Nephron (organoid): ENCODE results near the gene SULT1B1.
"Not testable (repeated sequence)": the region's sequence is repeated elsewhere in the genome, so short reads cannot be mapped to it uniquely, and the experiment has no call there.

Source experiments
- H3K27ac Mint-ChIP-seq, 3 experiments: 2 replicates each; pipeline ENCODE4 v1.8.0; 2020; ENCODE audit warnings: mixed read lengths in 3 of 3, mild to moderate bottlenecking in 2 of 3, moderate library complexity in 1 of 3
- H3K27me3 Mint-ChIP-seq: 2 replicates; pipeline ENCODE4 v1.8.0; 2021; ENCODE audit warnings: low read depth, mild to moderate bottlenecking, moderate library complexity, mixed read lengths
- H3K36me3 Mint-ChIP-seq: 2 replicates; pipeline ENCODE4 v1.8.0; 2020; ENCODE audit warnings: low read depth, mixed read lengths
- H3K4me1 Mint-ChIP-seq: 2 replicates; pipeline ENCODE4 v1.8.0; 2020; ENCODE audit warnings: mixed read lengths
- H3K4me3 Mint-ChIP-seq, 3 experiments: 2 replicates each; pipeline ENCODE4 v1.8.0; 2020; ENCODE audit warnings: mild to moderate bottlenecking in 3 of 3, mixed read lengths in 3 of 3, moderate library complexity in 2 of 3
- H3K9me3 Mint-ChIP-seq: 2 replicates; pipeline ENCODE4 v1.8.0; 2020; ENCODE audit warnings: mixed read lengths
- TF ChIP-seq, protein P1 (sequence below), 3 experiments: fragments of 200-600 bp; sonication (generic); IDR thresholded peaks; one replicate each; pipeline ENCODE4 v1.5.0; 2021; ENCODE audit warnings: antibody characterized with exemption in 3 of 3; ENCODE audit not compliant: unreplicated experiment in 3 of 3

The SULT1B1 gene

DNA sequence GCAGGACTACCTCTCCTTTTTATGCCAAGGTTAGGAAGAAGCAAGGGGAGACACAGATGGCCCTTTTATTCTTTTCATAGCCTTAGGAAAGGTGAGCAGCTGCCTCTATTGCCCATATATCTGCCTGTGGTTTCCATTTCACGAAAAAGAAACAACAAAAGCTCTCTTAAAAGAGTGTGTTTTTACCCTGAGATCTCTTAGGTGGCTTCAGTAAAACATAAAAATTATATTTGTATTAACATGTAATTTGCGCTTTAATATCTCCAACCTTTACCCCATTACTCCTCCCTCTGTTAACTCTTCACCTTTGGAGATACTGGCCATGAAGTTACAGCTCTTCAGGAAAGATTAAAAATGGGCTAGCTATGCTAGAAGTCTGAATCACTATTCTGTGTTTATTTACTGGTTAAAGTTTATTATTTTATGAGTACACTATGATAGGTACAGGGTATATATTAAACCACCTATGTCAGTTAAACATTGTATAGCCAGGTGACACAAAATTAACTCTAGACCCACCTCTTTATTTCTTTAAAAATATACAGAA lies 15.0 kb upstream of the SULT1B1 start:
- H3K9me3 Mint-ChIP-seq, result no peaks in the 10 kb centered on the region
- no peaks in the 10 kb centered on the region for H3K4me1 Mint-ChIP-seq
- H3K27ac Mint-ChIP-seq, result peak overlapping the region in 1 of 3 experiments; percentile 63
- H3K36me3 Mint-ChIP-seq, result no peaks in the 10 kb centered on the region
- no peaks in the 10 kb centered on the region for H3K27me3 Mint-ChIP-seq
- TF ChIP-seq, protein P1, sequence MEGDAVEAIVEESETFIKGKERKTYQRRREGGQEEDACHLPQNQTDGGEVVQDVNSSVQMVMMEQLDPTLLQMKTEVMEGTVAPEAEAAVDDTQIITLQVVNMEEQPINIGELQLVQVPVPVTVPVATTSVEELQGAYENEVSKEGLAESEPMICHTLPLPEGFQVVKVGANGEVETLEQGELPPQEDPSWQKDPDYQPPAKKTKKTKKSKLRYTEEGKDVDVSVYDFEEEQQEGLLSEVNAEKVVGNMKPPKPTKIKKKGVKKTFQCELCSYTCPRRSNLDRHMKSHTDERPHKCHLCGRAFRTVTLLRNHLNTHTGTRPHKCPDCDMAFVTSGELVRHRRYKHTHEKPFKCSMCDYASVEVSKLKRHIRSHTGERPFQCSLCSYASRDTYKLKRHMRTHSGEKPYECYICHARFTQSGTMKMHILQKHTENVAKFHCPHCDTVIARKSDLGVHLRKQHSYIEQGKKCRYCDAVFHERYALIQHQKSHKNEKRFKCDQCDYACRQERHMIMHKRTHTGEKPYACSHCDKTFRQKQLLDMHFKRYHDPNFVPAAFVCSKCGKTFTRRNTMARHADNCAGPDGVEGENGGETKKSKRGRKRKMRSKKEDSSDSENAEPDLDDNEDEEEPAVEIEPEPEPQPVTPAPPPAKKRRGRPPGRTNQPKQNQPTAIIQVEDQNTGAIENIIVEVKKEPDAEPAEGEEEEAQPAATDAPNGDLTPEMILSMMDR (IDR thresholded peaks at IDR 0.05; ENCODE audit: unreplicated experiment in 3 of 3), result no peak
- H3K4me3 Mint-ChIP-seq, result no peak overlapping the region

DNA sequence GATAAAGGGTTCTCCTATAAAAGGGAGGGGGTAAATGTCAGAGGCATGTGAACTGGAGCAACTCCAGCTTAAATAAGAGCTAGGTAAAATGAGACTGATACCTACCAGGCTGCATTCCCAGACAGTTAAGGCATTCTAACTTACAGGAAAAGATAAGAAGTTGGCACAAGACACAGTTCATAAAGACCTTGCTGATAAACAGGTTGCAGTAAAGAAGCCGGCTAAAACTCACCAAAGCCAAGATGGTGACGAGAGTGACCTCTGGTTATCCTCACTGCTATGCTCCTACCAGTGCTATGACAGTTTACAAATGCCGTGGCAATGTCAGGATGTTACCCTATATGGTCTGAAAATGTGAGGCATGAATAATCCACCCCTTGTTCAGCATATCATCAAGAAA lies 13.1 kb upstream of the SULT1B1 start:
- Mint-ChIP-seq H3K4me1 (no peaks in the 10 kb centered on the region), H3K36me3 (no peaks in the 10 kb centered on the region), H3K4me3 (no peak overlapping the region), H3K27ac (no peak overlapping the region), H3K9me3 (no peaks in the 10 kb centered on the region), H3K27me3 (no peaks in the 10 kb centered on the region)
- TF ChIP-seq, protein P1 (IDR thresholded peaks at IDR 0.05; ENCODE audit: unreplicated experiment in 3 of 3), result no peak

DNA sequence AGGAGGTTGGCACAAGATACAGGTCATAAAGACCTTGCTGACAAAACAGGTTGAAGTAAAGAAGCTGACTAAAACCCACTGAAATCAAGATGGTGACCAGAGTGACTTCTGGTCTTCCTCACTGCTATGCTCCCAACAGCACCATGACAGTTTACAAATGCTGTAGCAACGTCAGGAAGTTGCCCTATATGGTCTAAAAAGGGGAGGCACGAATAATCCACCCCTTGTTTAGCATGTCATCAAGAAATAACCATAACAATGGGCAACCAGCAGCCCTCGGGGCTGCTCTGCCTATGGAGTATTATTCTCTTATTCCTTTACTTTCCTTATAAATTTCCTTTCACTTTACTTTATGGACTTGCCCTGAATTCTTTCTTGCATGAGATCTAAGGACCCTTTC lies 8.1 kb upstream of the SULT1B1 start:
- H3K27ac Mint-ChIP-seq, H3K4me3 Mint-ChIP-seq, H3K9me3 Mint-ChIP-seq, H3K4me1 Mint-ChIP-seq, H3K27me3 Mint-ChIP-seq, H3K36me3 Mint-ChIP-seq: not testable (repeated sequence)

DNA sequence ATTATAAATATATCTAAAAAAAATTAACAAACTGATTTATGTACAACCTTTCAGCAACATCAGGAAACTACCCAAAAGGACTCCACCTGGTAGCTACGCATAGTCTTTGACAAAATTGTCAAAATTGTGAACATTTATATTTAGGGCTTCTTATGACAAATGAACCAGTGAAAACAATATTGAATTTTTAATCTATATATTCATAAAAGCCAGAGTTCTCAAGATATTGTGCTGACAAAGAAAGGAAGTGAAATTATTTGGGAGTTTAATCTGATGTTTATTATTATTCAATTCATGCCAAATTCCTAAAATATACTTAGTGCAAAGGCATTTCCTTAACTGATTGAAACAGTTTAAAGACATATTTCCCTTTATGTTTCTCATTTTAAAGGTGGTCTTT lies 5.3 kb upstream of the SULT1B1 start:
- H3K27me3 Mint-ChIP-seq, result no peaks in the 10 kb centered on the region
- H3K36me3 Mint-ChIP-seq, result no peaks in the 10 kb centered on the region
- no peak overlapping the region for H3K4me3 Mint-ChIP-seq
- H3K4me1 Mint-ChIP-seq, result no peaks in the 10 kb centered on the region
- H3K27ac Mint-ChIP-seq, result no peak overlapping the region
- H3K9me3 Mint-ChIP-seq, result peaks cover 5% of the 10 kb centered on the region
- TF ChIP-seq, protein P1 (IDR thresholded peaks at IDR 0.05; ENCODE audit: unreplicated experiment in 3 of 3), result no peak

DNA sequence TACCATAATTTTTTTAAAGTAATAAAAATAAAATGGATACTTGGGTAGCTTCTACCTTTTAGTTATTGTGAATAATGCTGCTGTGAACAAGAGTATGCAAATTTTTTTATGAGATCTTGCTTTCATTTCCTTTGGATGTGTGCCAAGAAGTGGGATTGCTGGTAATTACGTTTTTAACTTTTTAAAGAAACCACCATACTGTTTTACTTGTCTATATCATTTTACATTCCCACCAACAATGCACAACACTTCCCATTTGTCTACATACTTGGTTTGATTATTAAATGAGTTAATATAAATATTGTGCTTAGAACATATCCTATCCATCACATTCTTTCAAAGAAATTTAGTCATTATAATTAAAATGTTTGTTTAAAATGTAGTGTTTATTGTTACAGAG lies 3.9 kb upstream of the SULT1B1 start:
- Mint-ChIP-seq H3K36me3 (no peaks in the 10 kb centered on the region), H3K4me1 (peaks cover 7% of the 10 kb centered on the region), H3K9me3 (peaks cover 5% of the 10 kb centered on the region), H3K27ac (no peak overlapping the region), H3K4me3 (no peak overlapping the region), H3K27me3 (no peaks in the 10 kb centered on the region)
- TF ChIP-seq, protein P1 (IDR thresholded peaks at IDR 0.05; ENCODE audit: unreplicated experiment in 3 of 3), result no peak

DNA sequence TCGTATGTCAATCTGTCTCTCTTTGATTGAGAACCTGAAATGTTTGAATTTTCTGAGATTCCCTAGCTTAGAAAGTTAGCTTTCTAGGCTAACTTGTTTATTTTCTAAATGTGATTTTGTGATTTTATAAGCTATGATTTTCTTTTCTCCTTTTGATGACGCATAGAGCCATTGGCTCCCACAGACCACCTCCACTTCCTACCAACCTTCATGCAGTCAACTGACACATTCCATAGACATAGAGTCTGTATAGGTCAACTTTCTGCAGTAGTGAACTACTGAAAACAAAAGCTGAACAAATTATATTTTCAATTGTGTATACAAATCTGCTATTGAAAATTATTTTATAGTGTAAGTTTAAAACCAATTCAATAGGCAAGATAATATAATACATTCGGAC lies 2.8 kb upstream of the SULT1B1 start:
- H3K9me3 Mint-ChIP-seq, result peaks cover 5% of the 10 kb centered on the region
- TF ChIP-seq, protein P1 (IDR thresholded peaks at IDR 0.05; ENCODE audit: unreplicated experiment in 3 of 3), result no peak
- H3K4me3 Mint-ChIP-seq, result no peak overlapping the region
- no peaks in the 10 kb centered on the region for H3K36me3 Mint-ChIP-seq
- no peak overlapping the region for H3K27ac Mint-ChIP-seq
- no peaks in the 10 kb centered on the region for H3K27me3 Mint-ChIP-seq
- H3K4me1 Mint-ChIP-seq, result peaks cover 13% of the 10 kb centered on the region
